ENCODE data around the gene RNASEH2A.

RNASEH2A gene

DNA sequence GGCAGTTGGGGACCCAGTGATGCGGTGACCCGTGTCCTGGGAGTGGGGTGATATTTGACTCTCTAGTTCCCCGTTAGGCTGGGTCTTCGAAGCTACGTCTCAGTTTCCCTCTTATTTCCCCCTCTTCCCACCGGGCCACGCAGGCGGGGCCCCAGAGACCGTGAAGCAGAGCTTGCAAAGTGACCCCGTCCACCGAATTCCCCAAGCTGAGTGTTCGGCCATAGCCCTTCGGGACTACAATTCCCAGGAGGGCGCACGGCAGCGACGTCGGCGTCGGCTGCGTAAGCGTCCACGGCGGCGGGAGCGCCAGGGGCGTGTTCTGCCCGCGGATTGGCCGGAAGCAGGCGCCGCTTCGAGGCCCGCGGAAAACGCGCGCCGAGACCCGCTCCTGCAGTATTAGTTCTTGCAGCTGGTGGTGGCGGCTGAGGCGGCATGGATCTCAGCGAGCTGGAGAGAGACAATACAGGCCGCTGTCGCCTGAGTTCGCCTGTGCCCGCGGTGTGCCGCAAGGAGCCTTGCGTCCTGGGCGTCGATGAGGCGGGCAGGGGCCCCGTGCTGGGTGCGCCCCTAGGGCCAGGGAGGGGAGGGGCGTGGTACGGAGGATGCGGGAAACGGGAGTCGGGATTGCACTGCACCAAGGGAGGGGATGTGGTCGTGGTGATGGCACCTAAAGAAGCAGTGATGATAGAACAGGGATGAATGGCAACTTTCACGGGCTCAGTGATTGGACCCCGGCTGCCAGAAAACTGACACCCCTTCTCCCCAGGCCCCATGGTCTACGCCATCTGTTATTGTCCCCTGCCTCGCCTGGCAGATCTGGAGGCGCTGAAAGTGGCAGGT is at the start of gene RNASEH2A:
Gene RNASEH2A, plus strand, starts transcription at position 343 of the 840 bp plus-strand sequence. Its CDS starts 90 bp downstream, at position 433.
- DNase-seq, result peak; percentile 91

DNA sequence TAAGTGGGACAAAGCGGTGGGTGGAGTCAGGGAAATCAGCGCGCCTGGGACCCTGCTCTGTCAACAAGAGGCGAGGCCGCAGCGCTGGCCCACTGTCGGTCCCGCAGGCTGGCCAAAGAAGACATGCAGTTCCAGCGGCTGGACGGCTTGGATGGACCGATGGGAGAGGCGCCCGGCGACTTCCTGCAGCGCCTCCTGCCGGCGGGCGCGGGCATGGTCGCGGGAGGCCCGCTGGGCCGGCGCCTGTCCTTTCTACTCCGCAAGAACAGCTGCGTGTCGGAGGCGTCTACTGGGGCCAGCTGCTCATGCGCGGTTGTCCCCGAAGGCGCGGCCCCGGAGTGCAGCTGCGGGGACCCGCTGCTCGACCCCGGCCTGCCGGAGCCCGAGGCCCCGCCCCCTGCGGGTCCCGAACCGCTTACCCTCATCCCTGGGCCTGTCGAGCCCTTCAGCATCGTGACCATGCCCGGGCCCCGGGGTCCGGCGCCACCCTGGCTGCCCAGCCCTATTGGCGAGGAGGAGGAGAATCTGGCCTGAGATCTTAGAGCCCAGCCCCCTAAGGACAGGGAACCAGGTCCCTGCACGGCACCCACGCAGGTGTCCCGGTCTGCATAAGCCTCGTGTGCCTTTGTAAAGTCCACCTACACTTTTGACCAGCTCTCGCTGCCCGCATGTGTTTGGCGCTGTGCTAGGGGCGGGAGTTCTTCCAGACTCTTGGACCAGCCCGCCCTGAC is 48.7 kb upstream of the RNASEH2A start:
- peak; percentile 86 for DNase-seq

DNA sequence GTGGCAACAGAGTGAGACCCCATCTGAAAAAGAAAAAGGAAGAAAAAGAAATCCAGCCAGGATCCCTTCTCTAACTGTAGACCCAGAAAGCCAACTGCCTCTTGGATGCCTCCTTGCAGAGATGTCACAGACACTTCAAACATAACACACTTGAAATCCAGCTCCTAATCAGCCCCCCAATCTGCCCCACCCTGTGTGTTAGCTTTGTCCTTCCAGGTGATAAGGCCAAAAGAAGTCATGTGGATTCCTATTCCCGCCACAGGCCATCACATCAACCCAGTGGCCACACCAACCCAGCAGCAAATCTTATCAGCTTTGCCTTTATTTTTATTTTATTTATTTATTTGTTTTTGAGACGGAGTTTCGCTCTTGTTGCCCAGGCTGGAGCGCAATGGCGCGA is 46.7 kb upstream of the RNASEH2A start:
- DNase-seq, result no peak

DNA sequence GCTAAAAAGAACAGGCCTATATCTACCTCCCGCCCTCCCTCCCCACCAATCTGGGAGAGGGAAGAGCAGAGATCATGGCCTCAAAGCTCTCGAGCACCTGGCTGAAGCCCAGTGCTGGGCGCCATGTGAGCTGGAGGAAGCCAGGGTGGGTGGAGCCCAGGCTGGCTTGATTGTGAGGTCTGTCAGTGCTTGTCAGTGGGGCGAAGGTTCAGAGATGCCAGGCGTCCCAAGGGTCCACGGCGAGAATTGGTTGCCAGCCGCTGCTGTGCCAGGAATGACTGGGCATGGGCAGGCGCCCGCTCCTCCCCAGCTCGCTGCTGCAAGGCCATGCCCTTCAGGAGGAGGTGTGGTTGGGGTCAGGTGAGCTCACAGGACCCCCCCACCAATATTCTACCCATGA is 43.3 kb upstream of the RNASEH2A start:
- DNase-seq, result no peak

DNA sequence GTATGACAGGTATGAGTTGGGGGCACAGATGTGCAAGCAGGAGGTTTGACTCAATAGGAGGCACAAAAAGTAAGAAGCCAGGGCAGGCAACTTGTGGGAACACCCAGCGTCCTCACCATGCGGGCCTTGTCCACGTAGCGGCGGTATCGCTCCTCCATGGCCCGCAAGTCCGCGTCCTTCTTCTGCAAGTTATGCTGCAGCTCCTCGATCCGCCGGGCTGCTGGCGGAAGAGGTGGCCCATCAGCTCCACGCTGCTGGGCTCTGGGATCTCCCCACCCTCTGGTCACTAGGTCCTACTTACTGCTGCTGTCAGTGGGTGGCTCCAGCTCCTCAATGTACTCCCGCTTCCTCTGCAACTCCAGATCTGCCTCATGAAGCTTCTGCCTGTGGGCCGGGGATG is 41.7 kb upstream of the RNASEH2A start:
- DNase-seq, result no peak

DNA sequence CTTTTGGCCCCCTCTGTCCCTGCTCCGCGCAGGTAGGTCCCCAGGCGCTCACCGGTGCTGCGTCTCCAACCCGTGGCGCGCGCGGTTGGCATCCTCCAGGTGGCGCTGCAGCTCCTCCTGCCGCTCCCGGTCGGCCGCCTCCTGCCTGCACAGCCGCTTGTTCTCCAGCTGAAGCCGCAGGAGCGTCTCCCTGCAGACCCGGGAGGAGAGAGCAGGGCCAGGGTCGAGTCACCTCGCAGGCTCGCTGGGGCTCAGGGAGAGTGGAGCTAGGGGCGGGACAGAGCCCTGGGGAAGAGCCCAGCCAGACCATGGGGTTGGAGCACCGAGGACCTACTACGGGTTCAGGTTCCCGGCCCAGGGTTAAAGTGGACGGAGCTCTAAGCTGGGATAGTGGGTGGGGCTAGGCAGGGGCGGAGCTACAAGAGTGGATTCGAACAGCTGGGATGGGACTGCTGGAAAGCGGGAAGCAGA is 40.3 kb upstream of the RNASEH2A start:
- DNase-seq, result peak; percentile 89

DNA sequence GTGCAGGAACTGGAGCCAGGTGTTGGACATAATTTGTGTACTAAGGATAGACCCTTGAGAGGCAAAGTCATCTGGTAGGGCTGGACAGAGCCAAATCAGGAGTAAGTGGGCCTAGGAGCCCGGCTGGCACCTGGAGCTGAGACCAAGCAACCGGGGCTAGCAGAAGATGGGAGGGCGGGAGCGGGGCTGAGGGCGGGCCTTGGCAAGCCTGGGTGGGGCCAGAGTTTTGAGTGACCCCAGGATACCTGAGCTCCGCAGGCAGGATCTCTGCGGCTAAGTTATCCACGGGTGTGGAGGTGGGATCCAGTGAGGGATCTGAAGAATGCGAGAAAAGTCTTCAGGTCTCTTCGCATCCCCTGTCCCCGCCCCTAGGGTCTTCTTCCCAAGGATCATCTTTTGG is 39.2 kb upstream of the RNASEH2A start:
- DNase-seq, result no peak

DNA sequence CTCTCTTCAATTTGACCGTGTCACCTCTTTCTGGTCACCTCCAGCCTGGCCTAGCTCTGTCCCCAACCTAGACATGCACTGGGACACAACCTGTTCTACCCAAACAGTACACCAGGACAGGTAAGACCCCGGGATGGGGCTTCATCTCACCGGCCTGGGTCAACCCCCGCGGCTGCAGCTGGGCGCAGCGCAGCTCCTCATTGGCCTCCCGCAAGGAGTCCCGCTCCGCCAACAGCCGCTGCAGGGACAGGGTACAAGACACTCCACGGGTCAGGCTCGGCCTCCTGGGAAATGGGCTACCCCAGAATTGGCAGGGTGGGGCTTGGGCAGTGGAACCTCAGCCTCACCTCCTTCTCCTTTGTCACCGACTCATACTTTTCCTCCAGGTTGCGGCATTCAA is 38.7 kb upstream of the RNASEH2A start:
- DNase-seq, result no peak

DNA sequence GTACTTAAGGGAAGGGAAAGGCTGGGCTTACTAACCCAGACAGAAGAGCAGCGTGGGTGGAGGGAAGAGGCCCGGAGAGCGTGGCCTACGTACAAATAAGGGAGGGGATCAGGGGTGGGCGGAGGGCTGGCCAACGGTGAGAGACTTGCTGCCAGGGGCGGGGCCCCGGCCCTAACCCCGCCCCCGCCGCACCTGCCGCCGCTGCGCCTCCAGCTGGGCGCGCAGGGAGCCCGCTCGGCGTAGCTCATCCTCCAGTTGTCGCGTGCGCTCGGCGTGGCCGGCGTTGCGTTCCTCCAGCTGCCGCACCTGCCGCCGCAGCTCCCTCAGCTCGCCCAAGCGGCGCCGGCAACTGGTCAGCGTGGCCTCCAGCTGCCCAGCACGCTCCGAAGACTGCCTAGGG is 36.7 kb upstream of the RNASEH2A start:
- DNase-seq, result no peak

DNA sequence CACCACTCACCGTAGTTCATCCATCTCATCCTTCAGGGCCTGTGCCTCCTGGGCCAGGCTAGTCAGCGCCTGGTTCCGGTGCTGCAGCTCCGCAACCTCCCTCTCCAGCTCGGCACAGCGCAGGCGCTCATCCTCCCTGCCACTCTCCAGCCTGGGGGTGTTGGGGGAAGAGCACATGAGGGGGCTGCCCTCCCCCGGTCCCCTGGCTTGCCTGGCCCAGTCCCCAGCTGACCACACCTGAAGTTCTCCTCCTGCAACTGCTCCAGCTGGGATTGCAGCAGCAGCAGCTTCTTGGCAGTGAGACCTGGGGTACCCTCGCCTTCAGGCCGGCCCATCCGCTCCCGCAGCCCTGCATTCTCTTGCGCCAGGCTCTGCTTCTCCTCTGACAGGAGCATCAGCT is 35.5 kb upstream of the RNASEH2A start:
- no peak for DNase-seq

DNA sequence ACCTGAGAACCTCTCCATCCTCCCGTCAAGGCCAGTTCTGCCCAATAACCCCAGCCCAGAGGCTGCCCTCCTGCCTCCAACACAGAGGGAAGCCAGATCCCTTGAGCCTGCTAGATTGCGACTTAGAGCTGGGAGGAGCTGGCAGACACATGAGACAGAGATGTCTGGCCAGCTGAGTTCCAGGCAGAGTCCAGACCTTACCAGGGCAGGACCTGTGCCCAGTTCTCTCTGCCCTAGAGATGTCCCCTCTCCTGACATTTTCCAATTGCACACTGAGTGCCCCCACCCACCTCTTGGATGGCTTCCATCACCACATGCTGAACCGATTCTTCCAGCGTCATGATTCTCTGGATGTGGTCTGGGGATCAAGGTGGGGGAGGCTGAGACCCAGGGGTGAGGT is 34.1 kb upstream of the RNASEH2A start:
- no peak for DNase-seq

DNA sequence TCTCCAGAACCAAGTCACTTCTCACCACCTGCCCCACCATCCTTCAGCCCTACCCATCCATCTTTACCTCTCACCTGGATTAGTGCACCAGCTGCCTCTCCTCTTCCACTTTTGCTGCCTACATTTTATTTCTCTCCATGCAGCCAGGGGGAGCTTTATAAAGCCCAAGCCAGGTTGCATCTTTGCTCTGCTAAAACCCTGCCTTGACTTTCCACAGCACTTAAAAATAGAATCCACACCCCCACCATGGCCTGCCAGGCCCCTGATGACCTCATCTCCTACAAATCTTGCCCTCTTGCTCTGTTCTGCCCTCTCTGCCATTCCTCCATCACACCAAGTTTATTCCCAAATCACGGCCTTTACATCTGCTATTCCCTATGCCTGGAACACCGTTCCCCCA is 32.8 kb upstream of the RNASEH2A start:
- DNase-seq, result no peak

DNA sequence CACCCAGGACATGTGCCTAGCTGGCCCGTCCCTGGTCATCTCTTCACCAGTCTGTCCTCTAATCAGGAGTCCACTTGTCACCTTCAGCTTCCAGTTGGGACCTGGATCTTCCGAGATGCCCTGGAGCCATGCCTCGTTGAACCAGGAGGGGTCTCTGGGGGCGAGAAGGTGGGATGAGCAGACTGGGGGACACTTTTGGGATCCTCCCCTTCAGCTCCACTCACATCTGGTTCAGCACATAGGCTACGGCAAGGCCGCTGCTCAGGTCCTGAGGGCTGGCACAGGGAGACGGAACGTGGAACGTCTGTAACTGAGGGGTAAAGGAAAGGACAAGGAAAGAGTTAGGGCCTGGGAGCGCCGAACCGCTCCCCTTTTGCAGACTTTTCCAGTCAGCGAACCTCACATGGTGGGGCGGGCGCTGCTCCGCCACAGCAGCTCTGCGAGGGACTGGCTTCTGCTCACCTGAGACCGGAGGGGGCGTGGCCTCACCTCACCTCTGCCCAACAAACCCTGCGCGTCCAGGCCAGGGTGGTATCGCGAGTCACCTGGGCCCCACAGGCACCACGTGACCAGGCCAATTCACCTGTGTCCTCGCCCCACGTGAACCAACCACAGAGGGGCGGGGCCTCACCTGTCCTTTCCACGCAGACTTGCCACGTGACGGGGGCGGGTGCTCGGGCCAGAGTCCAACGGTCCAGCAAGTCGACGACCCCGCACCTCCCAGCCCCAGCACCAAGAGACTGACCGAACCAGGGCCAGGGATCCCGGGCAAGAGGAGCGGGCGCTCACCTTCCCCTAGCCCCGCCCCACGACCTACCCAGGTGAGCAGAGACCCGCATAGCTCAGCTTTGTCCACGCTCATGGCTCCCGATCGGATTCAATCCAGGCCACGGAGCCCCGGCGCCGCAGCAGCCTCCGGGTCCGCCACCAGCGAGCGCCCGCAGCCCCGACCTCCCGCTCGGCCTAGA is 31.5 kb upstream of the RNASEH2A start, which contains the start of gene HOOK2:
Gene HOOK2, minus strand, starts transcription at position 965 of the 968 bp plus-strand sequence. Its CDS starts 103 bp downstream, at position 862.
- no peak for DNase-seq

DNA sequence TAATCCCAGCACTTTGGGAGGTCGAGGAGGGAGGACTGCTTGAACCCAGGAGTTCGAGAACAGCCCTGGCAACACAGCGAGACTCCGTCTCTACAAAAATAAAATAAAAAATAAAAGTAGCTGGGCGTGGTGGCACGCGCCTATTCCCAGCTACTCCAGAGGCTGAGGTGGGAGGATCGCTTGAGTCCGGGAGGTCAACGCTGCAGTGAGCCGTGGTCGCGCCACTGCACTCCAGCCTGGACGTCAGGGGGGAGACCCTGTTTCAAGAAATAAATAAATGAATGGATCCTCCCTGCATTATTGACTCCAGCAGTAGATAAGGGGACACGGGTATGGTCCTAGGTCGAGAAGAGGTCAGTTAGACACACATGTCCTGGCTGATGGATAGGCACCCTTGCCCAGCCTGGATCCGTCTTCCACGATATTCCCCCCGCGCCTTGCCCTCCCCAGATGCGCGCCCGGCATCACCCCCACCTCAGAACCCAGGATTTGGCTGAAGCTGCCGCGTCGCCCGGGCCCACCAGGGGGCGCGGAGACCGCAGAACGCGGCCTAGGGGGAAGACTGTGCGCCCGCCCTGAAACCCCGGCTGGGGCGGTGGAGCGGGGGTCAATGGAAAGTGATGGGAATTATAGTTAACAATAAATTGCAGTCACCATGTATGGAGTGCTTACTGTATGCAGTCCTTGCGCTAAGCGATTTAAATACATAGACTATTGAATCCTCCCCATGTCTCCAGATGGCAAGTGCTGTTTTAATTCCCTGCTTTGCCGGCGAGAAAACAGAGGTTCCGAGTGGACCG is 29.0 kb upstream of the RNASEH2A start:
- peak; percentile 76 for DNase-seq

DNA sequence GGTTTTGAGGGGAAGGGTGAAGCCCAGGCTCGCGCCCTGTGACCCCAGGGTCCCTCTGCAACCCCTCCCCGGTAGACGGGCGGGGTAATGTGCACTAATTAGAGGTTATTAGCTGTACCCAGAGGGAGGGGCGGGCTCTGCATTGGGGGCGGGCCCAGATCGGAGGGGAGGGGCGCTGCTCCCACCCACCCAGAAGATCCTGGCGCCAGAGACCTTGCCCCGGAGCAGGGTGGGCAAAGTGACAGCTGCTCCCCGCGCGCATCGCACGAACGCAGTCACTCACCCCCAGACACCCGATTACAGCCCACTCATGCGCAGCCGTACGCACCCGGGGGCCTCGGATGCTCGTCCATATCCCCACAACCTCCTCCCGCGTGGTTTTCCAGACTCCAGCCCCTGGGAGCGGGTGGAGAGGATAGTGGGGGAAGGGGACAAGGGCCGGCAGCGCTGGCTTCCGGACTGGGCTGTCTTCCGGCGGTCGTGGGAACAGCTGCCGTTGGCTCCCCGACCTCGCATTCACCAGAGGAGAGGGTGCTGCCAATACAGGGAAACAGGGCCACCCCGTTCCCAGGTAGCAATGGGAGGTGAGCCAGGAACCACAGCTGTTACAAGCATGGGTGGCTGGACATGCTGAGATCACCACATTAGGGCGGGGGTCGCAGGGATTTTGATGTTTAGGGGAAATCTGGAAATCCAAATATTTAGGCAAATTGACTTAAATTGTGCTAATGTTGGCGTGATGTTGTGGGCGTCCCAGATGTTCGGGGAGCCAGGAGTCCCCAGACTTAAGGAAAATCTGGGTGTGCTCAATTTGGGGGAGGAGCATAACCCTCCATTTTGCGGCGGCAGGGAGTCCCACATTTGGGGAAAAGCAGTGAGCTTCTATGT is 28.1 kb upstream of the RNASEH2A start:
- no peak for DNase-seq

DNA sequence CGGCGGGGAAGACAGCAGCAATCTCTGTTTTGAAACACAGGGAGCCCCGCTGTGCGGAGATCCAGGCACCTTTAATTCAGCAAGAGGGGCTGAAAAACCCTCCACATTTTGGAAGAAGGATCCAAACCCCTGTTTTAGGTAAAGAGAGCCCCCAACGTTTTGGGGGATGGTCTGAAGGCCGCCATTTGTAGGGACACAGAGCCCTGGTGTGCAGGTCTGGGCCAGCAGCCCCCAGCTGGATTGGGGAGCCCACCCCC is 27.6 kb upstream of the RNASEH2A start:
- no peak for DNase-seq

DNA sequence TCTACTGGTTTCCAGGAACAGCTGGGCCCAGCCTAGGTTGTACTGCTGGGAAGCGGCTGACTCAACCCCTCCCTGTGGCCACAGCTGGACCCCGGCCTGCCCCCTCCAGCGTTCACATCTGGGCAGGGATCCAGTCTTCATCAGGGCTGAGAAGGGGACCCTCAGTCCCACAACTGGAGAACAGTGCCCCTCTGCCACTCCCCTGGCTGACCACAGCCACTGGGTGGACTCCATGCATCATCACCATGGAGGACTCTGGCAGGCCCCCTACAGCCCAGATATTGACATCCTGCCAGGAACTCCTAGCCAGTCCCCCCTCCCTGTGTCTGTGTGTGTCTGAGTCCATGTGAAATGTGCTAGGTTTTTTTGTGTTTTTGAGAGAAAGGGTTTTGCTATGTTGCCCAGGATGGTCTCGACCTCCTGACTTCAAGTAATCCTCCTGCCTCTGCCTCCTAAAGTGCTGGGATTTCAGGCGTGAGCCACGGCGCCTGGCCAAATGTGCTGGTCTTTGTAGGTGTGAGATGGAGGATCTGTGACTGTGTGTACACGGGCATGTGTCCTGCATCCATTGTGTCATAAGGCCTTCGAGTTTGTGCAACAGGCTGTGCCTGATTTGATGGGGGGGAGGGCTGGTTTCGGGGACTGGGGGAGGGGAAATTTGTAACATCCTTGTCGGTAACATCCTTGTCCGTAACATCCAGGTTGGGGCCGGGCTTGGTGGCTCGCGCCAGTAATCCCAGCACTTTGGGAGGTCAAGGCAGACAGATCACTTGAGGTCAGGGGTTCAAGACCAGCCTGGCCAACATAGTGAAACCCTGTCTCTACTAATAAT is 27.0 kb upstream of the RNASEH2A start:
- no peak for DNase-seq

DNA sequence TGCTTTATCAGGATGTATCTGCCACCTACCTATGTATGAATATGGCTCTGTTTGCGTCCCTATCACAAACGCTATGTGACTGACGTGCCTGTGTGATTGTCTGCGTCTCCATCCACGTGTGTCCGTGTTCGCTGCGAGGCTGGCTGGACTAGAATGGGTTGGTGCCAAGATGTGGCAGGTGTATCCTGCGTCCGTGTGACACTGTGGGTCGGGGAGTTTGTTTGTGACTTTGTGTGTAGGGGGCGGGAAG is 24.3 kb upstream of the RNASEH2A start:
- no peak for DNase-seq

DNA sequence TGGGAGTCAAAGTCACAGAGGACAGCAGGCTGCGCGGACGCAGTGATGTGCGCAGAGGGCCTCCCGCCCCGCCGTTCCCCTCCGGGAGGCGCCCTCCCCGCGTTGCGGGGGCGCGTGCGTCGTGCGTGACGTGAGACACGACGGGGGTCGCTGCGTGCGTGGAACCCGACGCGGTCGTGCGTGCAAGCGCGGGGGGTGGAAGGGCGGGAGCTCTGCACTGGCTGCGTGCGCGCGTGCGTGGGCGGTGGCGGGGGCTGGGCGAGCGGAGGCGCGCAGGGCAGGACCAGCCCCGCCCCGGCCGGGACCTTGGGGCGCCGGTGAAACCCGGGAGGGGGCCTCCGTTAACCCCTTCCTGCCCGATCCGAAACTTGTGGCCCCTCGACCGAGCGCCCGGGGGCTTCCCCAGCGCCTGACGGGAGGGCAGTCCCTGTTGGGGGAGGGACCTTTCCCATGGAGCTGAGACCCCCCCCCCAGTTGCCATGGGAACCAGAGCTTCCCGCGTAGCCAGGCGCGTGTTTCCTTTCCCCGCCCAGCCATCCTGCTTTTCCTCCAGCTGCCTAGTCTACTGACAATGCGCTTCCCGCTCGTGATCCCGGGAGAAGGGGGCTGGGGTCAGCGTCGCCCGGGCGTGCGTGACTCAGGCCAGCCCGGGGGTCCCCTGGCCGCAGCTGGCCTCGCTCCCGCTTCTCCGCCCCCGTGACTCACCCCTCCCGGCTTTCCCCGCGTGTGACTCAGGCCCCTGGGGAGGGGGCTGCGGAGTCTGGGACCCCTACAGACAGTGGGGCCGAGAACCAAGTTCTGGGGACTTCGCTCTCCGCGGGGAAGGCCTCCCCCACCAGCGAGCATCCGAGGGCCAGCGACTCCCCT is 23.7 kb upstream of the RNASEH2A start:
- DNase-seq, result no peak
